Measurements from ENCODE around the gene NOP53.
A peak's percentile ranks its signal among the peaks of the same experiment; 100 is the strongest.
"Not testable (repeated sequence)": the region's sequence is repeated elsewhere in the genome, so short reads cannot be mapped to it uniquely, and the experiment has no call there.

NOP53 gene

GRCh38 chr19:47778049-47778953, 33.0 kb downstream of the NOP53 start, which contains the start of gene SELENOW:
Gene SELENOW, plus strand, starts transcription at chr19:47778703. Its CDS starts 83 bp downstream, at chr19:47778786.
- peak; percentile 65 to 69 for DNase-seq

- no peak for DNase-seq
Measured at GRCh38 chr19:47778954-47779351, 33.6 kb downstream of the NOP53 start.

- DNase-seq: no peak
Measured at GRCh38 chr19:47779524-47780214, 34.3 kb downstream of the NOP53 start.

GRCh38 chr19:47780215-47780551, 34.8 kb downstream of the NOP53 start:
- DNase-seq: no peak

GRCh38 chr19:47781590-47782262, 36.4 kb downstream of the NOP53 start:
- no peak for DNase-seq

GRCh38 chr19:47786566-47786965, 41.2 kb downstream of the NOP53 start:
- DNase-seq: no peak

GRCh38 chr19:47787307-47787706, 42.0 kb downstream of the NOP53 start:
- DNase-seq: not testable (repeated sequence)

- not testable (repeated sequence) for DNase-seq
Measured at GRCh38 chr19:47789811-47790210, 44.5 kb downstream of the NOP53 start.

- DNase-seq: peak; percentile 82 to 84
Measured at GRCh38 chr19:47790398-47790814, 45.1 kb downstream of the NOP53 start.

- no peak for DNase-seq
Measured at GRCh38 chr19:47792616-47793015, 47.3 kb downstream of the NOP53 start.

- DNase-seq: no peak
Measured at GRCh38 chr19:47794526-47794925, 49.2 kb downstream of the NOP53 start.

- no peak for DNase-seq
Measured at GRCh38 chr19:47796785-47797184, 51.4 kb downstream of the NOP53 start.

GRCh38 chr19:47797996-47798903, 52.9 kb downstream of the NOP53 start:
- no peak for DNase-seq

GRCh38 chr19:47798904-47799266, 53.5 kb downstream of the NOP53 start:
- no peak for DNase-seq

GRCh38 chr19:47801270-47801669, 55.9 kb downstream of the NOP53 start:
- no peak for DNase-seq

GRCh38 chr19:47802521-47803043, 57.2 kb downstream of the NOP53 start:
- no peak for DNase-seq

GRCh38 chr19:47803148-47803547, 57.8 kb downstream of the NOP53 start:
- DNase-seq: not testable (repeated sequence)

GRCh38 chr19:47803671-47804070, 58.3 kb downstream of the NOP53 start:
- DNase-seq: not testable (repeated sequence)

GRCh38 chr19:47804451-47804850, 59.1 kb downstream of the NOP53 start, which contains the start of gene TPRX1:
Gene TPRX1, minus strand, starts transcription at chr19:47804551. Its CDS starts 12 bp downstream, at chr19:47804539.
- DNase-seq: not testable (repeated sequence)

- no peak for DNase-seq
Measured at GRCh38 chr19:47805313-47805712, 60.0 kb downstream of the NOP53 start.

GRCh38 chr19:47806435-47806834, 61.1 kb downstream of the NOP53 start:
- no peak for DNase-seq

Data from activated CD4-positive, alpha-beta T cell treated with anti-CD3 and anti-CD28 coated beads, Interleukin-2, amount 50 U/mL, for 4 hours (primary cell).